GM04503 (cell line): ENCODE measurements around the gene VSTM2L.
A peak's percentile ranks its signal among the peaks of the same experiment; 100 is the strongest.
"Not testable (repeated sequence)": the region's sequence is repeated elsewhere in the genome, so short reads cannot be mapped to it uniquely, and the experiment has no call there.

Source experiments
- DNase-seq: peaks from one replicate; pipeline ENCODE4 v3.0.0-alpha.2; 2012; ENCODE audit warnings: low read depth

VSTM2L gene, protein sequence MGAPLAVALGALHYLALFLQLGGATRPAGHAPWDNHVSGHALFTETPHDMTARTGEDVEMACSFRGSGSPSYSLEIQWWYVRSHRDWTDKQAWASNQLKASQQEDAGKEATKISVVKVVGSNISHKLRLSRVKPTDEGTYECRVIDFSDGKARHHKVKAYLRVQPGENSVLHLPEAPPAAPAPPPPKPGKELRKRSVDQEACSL

DNA sequence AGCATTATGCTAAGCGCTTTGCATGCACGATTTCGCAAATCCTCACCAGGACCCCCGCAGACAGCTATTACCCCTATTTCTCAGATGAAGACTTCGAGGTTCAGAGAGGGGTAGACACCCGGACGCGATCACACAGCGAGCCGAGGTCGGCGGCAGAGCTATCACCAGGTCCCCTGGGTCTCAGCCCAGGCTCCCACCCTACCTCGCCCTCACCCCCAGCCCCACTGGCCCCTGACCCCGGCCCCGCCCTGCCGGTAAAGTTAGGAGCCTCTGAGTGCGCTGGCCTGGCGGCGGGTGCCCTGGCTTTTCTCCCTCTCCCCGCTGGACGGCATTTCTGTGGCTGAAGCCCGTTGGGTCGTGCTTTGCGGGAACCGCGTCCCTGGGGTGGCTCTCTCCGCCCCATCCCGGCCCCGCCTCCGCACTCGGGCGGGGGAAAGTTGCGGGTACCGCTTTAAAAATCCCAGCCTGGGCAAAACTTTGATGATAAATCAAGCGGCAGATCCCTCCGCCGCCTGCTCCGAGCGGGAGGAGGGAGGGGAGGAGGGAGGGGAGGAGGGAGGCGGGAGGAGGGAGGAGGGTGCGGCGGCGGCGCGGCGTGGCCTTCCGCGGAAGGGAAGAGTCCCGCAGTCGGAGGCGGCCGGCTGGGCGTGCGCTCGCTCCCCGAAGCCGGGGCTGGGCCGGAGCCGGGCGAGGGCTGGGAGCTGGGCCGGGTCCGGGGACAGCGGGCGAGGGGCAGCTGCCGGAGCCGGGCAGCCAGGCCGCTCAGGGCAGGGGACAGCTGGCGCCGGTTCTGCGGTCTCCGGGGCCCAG is at the start of gene VSTM2L:
VSTM2L (plus strand) TSS at position 624 of the 810 bp plus-strand sequence. CDS start 224 bp downstream, outside the sequence.
- no peak for DNase-seq

DNA sequence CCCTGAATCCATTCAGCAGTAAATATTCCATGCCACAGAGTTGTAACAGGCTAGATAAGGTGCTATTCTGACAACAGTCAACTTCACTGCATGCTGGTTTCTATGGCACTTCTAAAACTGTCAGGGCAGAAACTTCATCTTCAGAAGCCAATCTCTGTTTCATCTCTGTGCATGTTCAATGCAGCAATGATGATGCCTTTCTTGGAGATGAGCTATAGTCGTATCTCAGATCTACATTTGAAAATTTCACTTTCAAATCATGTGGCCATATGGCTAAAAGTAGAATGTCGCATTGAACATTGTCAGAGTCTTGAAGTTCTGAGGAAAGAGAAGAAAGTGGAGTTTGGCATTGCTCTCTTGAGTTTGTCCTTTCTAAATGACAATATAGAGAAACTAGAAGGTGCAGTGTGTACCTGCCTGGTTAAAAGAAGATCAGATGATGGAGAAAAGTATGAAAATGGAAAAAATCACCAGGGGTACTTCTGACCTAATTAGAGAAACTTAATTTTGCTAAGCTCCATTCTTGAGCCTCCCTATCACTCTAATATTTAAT is 49.0 kb upstream of the VSTM2L start:
- no peak for DNase-seq

DNA sequence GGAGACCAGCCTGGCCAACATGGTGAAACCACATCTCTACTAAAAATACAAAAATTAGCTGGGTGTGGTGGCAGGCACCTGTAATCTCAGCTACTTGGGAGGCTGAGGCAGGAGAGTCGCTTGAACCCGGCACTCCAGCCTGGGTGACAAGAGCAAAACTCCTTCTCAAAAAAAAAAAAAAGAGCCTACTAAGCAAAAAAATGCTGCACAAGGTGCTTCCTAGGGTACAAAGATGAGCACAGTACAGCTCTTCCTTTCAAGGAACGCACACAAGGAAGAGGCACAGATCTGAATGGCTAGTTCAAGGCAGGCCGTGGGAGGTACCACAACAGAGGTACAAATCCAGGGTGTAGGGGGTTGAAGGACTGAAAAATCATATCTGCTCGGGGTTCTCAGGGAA is 46.9 kb upstream of the VSTM2L start:
- not testable (repeated sequence) for DNase-seq

DNA sequence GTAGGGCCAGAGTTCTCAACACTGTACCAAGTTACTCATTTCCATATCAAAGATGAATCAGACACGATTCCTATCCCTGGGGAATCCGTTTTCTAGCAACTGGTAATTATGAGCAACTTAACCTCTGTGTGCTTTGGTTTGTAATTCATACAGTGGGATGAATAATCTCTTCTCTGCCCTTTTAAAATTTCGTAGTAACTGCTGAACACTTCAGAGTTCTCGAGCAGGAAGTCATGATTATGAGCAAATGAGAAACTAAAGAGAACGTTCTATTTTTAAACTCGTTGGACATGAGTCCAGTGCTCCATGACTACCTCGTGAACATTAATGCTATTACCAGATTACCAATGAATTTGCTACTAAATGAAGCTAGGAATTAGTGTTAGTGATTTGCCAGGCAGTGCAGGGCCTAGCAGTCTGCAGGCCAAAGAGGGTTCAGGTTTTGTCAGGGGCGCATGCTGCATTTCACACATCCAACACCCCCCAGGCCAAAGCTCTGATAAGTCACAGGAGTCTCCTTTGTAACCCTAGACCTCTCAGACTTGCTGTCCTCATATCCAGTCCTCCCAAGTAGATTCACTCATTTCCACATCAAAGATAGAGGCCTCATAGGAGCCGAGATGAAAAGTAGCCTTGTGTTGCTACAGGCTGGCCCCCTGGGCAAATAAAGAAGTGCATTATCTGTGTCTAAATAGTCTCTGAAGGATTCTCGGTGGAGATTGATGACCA is 45.8 kb upstream of the VSTM2L start:
- DNase-seq = peak; percentile 50

DNA sequence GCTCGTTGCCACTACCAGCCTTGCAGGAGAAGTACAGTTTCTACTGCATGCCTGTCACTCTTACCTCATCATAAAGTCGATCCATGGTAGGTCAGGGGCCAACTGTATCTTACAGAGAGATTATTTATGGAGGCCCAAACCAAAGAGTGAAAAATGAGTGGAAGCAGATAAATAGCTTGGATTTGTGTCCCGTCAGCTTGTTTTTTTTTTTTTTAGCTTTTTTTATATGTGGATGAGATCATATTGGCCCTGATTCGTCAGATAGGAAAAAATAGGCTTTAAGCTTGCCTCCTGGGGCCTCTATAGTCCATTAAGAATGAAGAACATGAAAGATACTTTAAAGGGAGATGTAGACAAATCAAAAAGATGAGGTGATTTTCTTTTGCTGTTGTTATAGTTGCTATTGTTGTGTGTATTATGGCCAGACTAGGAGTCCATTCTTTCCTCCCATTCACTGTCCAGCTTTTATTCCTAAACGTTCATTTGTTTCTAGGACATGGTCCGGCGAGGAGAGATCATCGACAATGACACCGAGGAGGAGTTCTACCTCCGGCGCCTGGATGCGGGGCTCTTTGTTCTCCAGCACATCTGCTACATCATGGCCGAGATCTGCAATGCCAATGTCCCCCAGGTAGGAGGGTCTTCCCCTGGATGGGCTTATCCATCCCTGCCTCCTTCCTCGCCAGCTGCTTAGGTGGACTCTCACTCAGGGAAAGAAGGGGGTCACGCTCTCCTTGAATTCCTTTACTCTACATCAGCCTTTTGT is 43.3 kb upstream of the VSTM2L start:
- DNase-seq = no peak

DNA sequence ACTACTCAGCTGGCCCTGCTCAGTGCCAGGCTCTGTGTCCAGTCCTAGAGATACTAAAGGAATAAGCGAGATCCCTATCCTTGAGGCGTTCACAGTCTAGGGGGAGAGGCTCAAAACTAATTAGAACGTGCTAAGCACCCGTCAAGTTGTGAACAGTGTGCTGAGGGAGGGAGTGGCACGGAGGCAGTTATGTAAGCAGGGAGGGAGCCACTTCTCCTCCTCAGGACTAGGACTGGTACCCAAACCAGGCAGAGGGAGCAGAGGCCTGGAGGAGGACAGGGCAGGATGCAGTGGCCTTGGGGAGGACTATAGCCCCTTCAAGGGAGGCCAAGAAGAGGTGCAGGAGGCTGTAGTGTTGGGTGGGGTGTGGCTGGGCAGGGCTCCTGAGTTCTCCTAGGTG is 39.6 kb upstream of the VSTM2L start:
- no peak for DNase-seq

DNA sequence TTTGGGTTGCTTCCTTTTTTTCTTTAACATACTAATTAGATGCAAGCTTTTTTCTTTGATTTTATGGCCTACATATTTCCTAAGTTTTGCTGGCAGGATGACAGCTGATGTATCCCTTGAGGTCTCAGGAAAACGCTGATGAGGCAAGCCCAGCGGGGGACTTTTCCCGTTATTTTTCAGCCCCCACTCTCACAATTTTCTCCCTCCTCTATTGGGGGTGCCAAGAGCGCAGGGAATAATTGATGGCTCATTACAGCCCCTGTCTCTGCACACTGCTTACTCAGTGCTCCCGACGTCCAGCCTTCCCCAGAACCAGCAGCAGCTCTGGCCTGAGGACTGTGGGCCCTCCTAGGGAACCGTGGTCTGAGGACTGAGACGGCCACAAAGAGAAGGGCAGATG is 38.6 kb upstream of the VSTM2L start:
- no peak for DNase-seq

DNA sequence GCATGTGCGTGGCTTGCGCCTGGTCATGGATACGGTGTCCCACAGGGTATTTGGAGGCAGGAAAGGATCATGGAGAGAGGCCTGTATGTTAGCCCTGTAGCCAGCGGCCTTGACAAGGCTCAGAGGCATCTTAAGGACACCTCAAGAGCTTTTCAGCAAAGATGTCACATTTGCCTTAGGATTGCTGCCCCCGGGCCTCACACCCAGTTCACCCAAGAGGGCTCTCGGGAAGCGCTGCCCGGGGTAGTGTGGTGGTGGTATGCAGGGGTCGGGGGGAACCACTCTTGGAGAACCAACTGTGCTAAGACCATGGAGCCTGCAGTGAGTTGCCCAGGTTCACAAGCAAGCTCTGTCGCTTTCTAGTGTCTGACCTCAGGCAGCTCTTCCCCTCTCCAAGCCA is 36.9 kb upstream of the VSTM2L start:
- DNase-seq = no peak

DNA sequence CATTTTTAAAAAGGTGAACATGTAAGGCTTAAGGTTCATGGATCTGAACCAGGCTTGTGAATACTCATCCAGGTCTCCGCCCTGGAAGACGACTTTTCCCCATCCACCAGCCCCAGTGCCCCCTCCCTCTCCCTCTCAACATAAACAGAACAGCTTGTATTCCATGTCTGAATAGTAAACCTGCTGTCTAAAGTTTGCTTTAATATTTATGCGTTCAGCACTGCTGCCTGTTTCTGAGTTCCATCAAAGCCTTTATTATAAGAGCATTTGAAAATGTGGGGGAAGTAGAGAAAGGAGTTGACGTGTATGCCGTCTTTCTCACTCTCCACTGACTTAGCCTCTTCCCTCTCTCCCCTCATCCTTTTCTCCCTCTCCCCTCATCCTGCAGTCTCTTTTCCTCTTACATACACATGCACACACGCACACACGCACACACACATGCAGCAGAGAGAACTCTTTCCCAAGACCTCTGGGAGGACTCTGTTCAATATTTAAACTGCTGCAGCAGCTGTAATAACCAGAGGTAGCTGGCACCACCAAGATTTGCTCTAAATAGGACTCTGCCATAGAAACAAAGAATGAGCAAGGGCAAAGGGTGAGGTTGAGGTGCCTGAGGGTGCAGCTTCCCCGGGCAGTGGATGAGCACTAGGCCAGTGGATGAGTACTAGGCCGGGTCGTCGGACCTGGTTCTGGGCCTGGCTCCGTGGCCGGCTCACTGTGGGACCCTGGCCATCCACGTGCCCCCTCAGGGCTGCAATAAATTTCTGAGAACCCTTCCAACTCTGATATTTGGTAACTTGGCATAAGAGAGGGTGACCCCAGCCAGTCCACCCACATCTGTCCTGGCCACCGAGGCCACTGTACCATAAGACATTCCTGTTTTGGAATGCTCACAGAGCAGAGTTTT is 35.4 kb upstream of the VSTM2L start:
- DNase-seq = no peak

DNA sequence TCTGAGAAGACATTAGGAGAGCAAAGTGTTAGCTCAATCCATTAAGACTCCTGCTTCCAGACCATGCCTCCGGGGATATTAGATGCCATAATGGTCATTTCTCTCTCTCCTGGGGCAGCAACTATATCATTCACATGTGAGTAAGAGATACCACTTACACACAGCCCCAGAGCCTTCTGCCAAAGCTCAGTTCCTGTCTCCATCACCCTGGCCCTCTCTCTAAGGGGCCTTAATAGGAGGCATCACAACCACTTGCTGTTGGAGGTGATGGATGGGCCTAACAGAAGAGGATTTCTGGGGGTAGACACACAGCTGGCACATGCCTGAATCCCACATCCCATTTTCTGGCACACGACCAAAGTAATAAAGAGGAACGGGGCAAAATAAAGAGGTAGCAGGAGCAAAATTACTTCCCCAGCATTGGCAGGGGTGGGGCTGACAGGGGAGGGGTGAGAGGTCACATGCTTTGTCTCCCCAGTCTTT is 34.0 kb upstream of the VSTM2L start:
- no peak for DNase-seq

DNA sequence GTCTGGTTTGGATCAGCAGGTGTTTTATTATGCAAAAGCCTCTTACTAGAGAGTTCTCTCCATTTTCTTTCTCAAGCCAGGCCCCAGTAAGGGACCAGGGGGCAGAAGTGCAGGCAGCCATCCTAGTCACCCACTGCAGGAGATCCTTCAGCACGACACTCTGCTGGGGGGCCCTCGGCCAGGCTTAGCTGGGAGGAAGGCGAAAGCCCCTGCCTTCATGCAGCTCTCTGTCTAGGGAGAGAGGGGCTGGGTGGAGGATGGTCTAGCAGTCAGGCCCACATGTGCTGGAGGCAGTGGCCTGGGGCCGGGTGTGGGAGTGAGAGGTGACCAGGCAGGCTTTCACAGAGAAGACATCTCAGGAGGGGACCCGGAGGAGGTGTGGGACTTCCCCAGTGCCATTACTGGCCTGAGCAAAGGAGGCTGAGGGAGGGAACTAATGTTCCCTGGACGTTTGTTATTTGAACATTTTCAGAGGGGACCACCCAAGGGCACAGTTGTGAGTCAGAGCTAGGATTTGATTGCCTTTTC is 33.5 kb upstream of the VSTM2L start:
- no peak for DNase-seq

DNA sequence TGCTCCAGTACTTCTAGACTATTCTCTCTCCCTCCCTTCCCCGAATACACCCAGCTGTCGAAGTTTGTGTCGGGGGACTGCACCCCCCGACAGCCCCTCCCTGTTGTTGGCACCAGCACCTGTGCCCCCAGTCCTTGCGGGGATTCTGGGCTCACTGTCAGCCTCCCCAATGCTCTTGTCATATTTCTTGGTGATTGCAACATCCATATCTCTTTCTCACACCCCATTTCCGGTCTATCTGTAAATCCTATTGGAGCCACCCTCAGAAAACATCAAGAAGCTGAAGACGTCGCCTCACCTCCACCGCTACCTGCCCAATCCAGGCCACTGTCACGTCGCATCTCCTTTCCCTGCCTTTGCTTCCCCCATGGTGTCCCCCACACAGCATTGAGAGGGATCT is 32.6 kb upstream of the VSTM2L start:
- no peak for DNase-seq

DNA sequence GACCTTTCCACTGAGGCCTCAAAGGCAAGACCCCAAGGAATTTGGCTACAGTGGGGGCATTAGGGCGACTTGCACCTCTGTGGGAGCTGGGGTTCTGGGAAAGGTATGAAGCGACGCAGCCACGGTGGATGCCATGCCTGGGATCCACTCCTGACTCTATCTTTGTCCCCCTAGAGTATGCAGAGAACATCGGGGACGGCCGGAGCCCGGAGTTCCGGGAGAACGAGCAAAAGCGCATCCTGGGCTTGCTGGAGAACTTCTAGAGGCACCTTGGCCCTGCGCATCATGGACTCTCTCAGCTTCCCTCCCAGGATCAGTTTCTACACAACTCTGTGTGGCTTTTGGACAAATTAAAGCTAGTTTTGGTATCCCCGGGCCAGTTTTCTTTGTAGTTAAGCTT is 31.2 kb upstream of the VSTM2L start:
- no peak for DNase-seq

DNA sequence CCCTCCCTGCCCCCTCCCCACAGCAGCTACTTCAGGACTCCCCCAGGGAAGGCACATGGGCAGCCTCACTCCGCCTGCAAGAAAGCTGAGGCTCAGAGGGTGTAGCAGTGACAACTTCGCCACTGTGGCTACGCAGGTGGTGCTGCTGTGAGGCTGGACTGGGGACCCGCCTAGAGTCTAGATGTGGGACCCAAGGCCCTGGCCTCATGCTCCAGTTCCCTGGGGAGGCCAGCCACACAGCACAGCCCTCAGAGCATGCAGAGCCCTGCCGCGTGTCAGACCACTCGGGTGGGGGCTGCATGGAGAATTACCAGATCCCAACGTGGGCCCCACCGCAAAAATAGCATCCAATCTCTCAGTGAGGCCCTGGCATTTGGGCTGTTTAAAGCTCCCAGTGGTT is 30.8 kb upstream of the VSTM2L start:
- DNase-seq = no peak

DNA sequence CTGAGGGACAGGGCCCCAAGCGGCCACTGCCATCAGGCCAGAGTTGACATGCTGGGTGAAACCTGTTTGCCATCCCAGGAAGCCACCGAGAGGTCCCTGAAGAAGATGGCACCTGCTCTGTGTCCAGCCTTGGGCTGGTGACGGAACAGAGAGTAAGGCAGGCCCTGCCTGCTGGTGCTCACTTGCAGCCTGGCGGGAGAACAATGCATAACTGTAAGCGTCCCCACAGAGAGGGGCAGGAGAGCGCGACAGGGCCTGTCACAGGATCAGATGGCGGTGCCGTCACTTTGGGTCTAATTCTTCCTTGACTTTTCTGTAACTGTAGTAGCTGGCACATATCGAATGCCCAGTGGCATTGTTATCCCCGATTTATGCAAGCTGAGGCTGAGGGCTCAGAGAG is 29.0 kb upstream of the VSTM2L start:
- DNase-seq = no peak

DNA sequence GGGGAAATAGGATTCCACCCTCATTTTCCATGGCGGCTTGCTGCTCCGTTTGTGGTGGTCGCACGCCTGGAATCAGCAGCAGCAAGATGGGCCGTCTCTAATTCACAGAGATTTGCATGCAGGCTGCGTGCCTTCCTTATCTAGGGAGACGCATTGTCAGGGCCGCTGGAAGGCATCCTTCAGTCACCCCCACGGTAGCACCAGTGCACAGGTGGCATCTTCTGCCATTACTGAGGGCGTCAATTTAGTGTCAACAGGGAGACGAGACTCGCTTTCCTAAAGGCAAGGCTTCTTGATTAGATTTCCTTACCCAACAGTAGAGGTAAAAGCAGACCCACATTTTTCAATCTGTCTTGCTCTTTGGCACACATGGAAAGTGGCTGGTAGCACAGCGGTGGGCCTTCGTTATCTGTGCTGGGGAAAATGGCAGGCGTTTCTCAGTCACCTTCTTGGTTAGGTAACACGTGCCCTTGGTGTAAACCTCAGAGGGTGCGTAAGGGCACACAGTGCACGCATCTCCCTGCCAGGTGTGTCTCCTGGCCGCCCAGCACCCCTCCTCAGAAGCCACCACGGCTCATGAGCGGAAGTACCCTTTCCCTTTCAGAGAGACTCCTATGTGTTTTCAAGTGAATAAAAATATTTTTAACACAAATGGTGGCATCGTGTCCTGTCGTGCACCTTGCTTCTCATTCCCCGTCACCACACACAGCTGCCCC is 27.3 kb upstream of the VSTM2L start:
- DNase-seq = no peak

DNA sequence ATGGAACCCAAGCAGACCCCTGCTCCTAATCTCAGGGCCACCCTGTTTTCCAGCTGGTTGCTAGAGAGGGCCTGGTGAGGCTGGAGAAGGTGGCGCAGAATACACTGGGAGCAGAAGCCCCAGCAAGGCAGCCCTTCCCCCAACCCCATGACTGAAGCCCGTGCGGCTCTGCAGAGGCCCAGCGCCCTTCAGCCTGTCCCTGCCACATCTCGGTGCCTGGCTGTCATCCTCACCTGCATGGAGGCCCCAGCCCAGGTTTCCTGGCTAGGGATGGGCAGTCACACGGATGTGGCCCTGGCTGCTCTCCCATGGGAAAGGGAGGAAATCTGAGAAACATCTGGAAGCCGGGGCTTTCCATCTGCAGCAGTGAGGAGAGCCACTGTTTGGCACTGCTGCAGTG is 26.1 kb upstream of the VSTM2L start:
- DNase-seq = no peak

DNA sequence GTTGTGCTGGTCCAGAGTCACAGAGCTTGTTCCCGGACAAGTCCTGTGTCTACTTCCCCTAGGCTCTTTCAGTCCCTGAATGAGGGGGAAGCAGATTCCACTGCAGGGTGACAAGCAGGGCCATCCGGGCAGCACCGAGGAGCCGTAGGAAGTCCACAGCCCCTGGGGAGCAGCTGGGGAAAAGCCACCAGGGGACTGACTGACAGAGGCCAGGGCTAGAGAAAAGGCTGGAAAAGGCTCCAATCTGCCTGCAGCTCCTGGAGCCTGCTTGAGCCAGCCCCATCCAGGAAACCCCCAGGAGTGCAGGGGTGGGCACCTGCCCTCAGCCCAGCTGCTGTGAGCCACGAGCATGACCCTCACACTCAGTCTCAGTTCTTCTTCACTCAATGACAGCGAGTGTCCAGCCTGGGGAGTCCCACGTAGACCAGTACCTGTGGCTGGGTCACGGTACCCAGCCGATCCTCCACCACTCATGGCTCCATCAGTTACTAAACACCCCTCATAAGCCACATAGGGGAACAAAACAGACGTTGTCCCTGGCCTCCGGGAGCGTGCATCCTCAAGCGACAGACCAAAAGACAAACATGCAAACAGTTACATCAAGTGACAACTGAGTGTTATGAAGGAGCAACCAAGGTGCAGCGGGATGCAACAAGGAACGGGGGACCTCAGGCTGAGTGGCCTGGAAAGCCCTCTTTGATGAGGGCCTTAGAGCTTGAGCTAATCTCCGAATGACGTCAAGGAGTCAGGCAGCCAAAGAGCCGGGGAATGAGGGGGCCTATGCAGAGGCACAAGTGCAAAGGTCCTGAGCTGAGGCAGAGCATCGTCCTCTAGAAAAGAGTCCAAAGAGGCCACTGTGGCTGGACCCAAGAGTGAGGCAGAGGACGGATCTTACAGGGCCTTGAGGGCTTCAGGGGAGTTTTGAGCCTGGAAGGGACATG is 24.8 kb upstream of the VSTM2L start:
- no peak for DNase-seq
